Adipocyte (in vitro differentiated cells): ENCODE measurements around the gene TMPRSS13.

Source experiments
- DNase-seq: peaks from one replicate; pipeline ENCODE4 v3.0.0-alpha.2; 2015; ENCODE audit warnings: low read depth
- H3K27me3 ChIP-seq: replicated peaks from 2 replicates; pipeline ENCODE4 v1.7.0; 2013; ENCODE audit warnings: mild to moderate bottlenecking, low read length, moderate library complexity; ENCODE audit not compliant: control insufficient read depth, insufficient read depth
- H3K36me3 ChIP-seq: 2 replicates; pipeline ENCODE4 v1.7.0; 2013; ENCODE audit warnings: low read length, mild to moderate bottlenecking, moderate library complexity; ENCODE audit not compliant: control insufficient read depth, insufficient read depth, severe bottlenecking
- H3K4me1 ChIP-seq: 2 replicates; pipeline ENCODE4 v1.7.0; 2013; ENCODE audit warnings: mild to moderate bottlenecking, low read length, moderate library complexity; ENCODE audit not compliant: control insufficient read depth, insufficient read depth
- H3K4me3 ChIP-seq: 2 replicates; pipeline ENCODE4 v1.7.0; 2013; ENCODE audit warnings: mild to moderate bottlenecking, low read length, moderate library complexity
- H3K9ac ChIP-seq: 2 replicates; pipeline ENCODE4 v1.7.0; 2013; ENCODE audit warnings: mild to moderate bottlenecking, low read length, moderate library complexity
- H3K9me3 ChIP-seq: 2 replicates; pipeline ENCODE4 v1.7.0; 2013; ENCODE audit warnings: mild to moderate bottlenecking, low read length, moderate library complexity; ENCODE audit not compliant: control insufficient read depth

TMPRSS13 gene

DNA sequence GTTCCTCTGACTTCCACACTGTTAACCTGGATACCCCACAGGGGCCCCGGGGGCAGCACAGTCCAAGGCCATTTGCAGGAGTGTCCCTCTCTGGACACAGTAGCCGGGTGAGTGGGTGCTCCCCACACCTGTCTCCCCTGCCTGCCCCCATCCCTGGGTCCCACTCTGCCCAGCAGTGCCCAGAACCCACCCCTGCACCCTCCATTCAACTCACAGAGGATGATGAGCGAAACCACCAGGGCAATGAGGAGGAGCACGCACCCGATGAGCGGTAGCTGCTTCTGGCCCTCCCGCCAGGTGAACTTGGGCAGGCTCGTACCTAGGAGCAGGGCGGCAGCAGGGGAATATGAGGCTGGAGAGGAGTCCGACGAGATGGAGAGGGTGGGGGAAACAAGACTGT is 12.2 kb downstream of the TMPRSS13 start:
- no peaks in the 10 kb centered on the region for H3K4me1 ChIP-seq
- no peak overlapping the region for H3K4me3 ChIP-seq
- no peak for DNase-seq
- H3K9me3 ChIP-seq: no peaks in the 10 kb centered on the region
- no peak overlapping the region for H3K9ac ChIP-seq
- no peaks in the 10 kb centered on the region for H3K36me3 ChIP-seq
- H3K27me3 ChIP-seq: peaks cover 62% of the 10 kb centered on the region

- Histone ChIP-seq H3K27me3 (peaks cover 66% of the 10 kb centered on the region), H3K9ac (no peak overlapping the region), H3K4me3 (no peak overlapping the region), H3K4me1 (no peaks in the 10 kb centered on the region), H3K9me3 (no peaks in the 10 kb centered on the region), H3K36me3 (no peaks in the 10 kb centered on the region)
- no peak for DNase-seq
Observed at GRCh38 chr11:117915672-117916235, 13.4 kb downstream of the TMPRSS13 start.

- Histone ChIP-seq H3K27me3 (peaks cover 73% of the 10 kb centered on the region), H3K36me3 (no peaks in the 10 kb centered on the region), H3K4me1 (no peaks in the 10 kb centered on the region), H3K4me3 (no peak overlapping the region), H3K9me3 (no peaks in the 10 kb centered on the region), H3K9ac (no peak overlapping the region)
- DNase-seq: no peak
Observed at GRCh38 chr11:117914991-117915618, 14.1 kb downstream of the TMPRSS13 start.

DNA sequence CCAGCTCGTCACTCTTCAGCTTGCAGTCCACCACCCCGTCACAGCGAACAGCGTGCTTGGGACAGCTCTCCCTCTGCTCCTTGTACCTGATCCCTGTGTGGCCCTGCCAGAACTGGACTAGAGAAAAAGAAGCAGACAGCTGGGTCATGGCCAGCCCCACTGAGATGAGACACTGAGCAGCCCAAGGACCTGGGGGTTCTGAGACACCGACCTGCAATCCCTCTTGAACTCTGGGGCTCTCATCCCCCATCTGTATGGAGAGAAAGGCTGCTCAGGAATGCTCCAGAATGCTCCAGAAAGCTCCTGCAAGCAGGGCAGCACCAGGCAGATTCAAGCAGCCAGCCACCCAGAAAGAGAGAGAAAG is 14.8 kb downstream of the TMPRSS13 start:
- no peaks in the 10 kb centered on the region for H3K9me3 ChIP-seq
- H3K4me3 ChIP-seq: no peak overlapping the region
- peaks cover 67% of the 10 kb centered on the region for H3K27me3 ChIP-seq
- no peak for DNase-seq
- H3K4me1 ChIP-seq: no peaks in the 10 kb centered on the region
- H3K36me3 ChIP-seq: no peaks in the 10 kb centered on the region
- no peak overlapping the region for H3K9ac ChIP-seq

GRCh38 chr11:117913736-117914397 is 15.3 kb downstream of the TMPRSS13 start:
- Histone ChIP-seq H3K27me3 (peaks cover 67% of the 10 kb centered on the region), H3K9me3 (no peaks in the 10 kb centered on the region), H3K4me1 (no peaks in the 10 kb centered on the region), H3K4me3 (no peak overlapping the region), H3K9ac (no peak overlapping the region), H3K36me3 (no peaks in the 10 kb centered on the region)
- no peak for DNase-seq

DNA sequence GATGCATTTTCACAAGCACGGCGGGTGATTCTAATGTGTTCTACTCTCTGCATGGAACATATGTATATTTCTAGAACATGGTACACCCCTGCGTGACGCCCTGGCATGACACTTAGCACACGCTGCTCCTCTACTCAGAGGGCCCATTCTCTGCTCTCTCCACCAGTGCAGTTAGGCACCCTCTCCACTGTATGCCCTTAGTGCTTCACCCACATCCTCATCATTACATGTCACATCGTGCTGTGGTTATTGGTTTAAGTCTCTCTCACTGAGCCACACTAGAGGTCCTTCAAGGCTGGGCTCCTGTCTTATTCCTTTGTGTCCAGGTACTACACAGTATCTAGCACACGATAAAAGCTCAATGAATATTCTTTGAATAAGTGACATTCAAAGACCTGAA is 16.7 kb downstream of the TMPRSS13 start:
- Histone ChIP-seq H3K27me3 (peaks cover 54% of the 10 kb centered on the region), H3K4me1 (peaks cover 3% of the 10 kb centered on the region), H3K9ac (no peak overlapping the region), H3K4me3 (no peak overlapping the region), H3K36me3 (no peaks in the 10 kb centered on the region), H3K9me3 (no peaks in the 10 kb centered on the region)
- no peak for DNase-seq

DNA sequence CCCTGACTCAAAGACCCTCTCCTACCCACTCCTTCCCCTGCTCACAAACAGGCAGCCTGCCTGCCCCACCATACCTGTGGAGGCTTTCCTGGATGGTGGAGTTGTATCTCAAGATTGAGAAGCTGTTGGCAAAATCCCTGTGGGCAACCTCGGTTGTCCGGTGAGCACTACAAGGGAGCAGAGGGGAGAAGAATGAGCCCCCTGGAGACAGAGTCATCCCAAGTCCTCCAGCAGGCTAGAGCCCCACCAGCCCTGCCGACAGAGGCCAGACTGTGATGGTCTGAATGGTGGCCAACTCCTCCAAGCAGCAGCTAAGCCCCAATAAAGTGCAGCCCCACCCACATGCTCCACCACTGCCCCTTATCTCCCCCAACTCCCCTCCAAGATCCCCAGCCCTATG is 17.5 kb downstream of the TMPRSS13 start:
- no peak overlapping the region for H3K9ac ChIP-seq
- no peak for DNase-seq

GRCh38 chr11:117910941-117911655 is 18.1 kb downstream of the TMPRSS13 start:
- H3K4me1 ChIP-seq: peaks cover 14% of the 10 kb centered on the region
- no peak overlapping the region for H3K4me3 ChIP-seq
- no peak for DNase-seq
- no peak overlapping the region for H3K9ac ChIP-seq
- H3K9me3 ChIP-seq: no peaks in the 10 kb centered on the region
- peaks cover 41% of the 10 kb centered on the region for H3K27me3 ChIP-seq
- H3K36me3 ChIP-seq: no peaks in the 10 kb centered on the region

More for the DNA sequence above, 17.5 kb downstream of the TMPRSS13 start:
- Histone ChIP-seq H3K9me3 (no peaks in the 10 kb centered on the region), H3K4me3 (no peak overlapping the region), H3K27me3 (peaks cover 47% of the 10 kb centered on the region), H3K36me3 (no peaks in the 10 kb centered on the region), H3K4me1 (peaks cover 9% of the 10 kb centered on the region)

DNA sequence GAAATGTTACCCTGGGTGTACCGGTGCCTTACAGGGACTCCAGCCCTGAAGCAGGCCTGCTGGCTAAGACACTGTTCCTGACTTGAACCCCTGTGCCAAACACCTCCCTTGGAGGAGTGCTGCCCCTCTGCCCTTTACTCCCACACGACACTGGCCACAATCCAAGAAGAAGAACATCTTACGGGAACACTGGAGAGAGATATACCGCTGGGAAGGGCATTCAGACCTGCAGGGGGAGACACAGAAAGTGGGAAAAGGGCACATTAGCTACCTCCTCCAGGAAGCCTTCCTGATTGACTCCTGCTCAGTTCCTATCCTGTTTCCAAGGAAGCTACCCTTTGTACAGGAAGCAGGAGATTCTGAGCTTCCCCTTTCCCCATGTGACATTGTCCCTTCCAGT is 18.7 kb downstream of the TMPRSS13 start:
- Histone ChIP-seq H3K36me3 (no peaks in the 10 kb centered on the region), H3K9ac (no peak overlapping the region), H3K4me3 (no peak overlapping the region), H3K9me3 (no peaks in the 10 kb centered on the region), H3K27me3 (peaks cover 38% of the 10 kb centered on the region), H3K4me1 (peaks cover 14% of the 10 kb centered on the region)
- DNase-seq: no peak

DNA sequence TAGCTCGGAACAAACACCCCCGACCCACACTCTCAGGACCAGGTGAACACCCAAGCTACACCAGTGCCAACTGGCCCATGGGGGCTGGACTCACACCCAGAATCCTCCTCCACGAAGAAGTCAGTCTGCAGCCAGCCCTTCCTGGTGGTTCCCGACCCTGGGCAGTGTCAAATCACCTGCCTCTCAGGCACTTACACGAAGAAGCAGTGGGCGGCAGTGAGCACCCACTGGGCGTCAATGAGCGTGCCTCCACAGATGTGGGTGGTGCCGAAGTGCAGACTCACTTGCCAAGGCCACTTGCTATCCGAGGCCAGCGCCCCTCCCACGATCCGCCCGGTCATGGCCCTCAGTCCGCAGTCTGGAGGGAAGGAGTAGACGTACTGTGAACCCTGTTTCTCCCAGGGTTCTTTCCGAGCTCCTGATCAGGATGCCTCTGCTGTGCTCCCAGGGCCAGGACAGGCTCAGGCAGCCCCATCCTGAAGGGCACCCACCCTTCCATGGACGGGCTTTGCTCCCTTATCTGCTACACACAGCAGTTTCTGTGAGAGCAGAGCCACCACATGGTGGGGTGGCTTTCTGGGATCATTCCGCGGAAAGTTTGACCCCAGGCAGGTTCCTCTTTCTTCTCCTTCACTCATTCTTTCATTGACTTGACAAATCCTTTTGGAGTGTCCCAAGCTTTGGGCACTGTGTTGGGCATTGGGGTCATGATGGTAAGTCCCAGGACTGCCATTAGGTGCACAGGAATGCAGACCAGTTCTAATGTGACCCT is 19.4 kb downstream of the TMPRSS13 start:
- H3K27me3 ChIP-seq: peaks cover 31% of the 10 kb centered on the region
- H3K36me3 ChIP-seq: no peaks in the 10 kb centered on the region
- H3K9me3 ChIP-seq: no peaks in the 10 kb centered on the region
- H3K9ac ChIP-seq: no peak overlapping the region
- H3K4me3 ChIP-seq: no peak overlapping the region
- peaks cover 14% of the 10 kb centered on the region for H3K4me1 ChIP-seq
- DNase-seq: no peak
